Nephron (organoid): ENCODE results near the gene ZNF747.
A peak's percentile ranks its signal among the peaks of the same experiment; 100 is the strongest.

Experiments
- H3K27ac Mint-ChIP-seq, 3 experiments: 2 replicates each; pipeline ENCODE4 v1.8.0; 2020; ENCODE audit warnings: mixed read lengths in 3 of 3, mild to moderate bottlenecking in 2 of 3, moderate library complexity in 1 of 3
- H3K27me3 Mint-ChIP-seq: 2 replicates; pipeline ENCODE4 v1.8.0; 2021; ENCODE audit warnings: low read depth, mild to moderate bottlenecking, moderate library complexity, mixed read lengths
- H3K36me3 Mint-ChIP-seq: 2 replicates; pipeline ENCODE4 v1.8.0; 2020; ENCODE audit warnings: low read depth, mixed read lengths
- H3K4me1 Mint-ChIP-seq: 2 replicates; pipeline ENCODE4 v1.8.0; 2020; ENCODE audit warnings: mixed read lengths
- H3K4me3 Mint-ChIP-seq, 3 experiments: 2 replicates each; pipeline ENCODE4 v1.8.0; 2020; ENCODE audit warnings: mild to moderate bottlenecking in 3 of 3, mixed read lengths in 3 of 3, moderate library complexity in 2 of 3
- H3K9me3 Mint-ChIP-seq: 2 replicates; pipeline ENCODE4 v1.8.0; 2020; ENCODE audit warnings: mixed read lengths
- CTCF ChIP-seq, 3 experiments: fragments of 200-600 bp; sonication (generic); IDR thresholded peaks; one replicate each; pipeline ENCODE4 v1.5.0; 2021; ENCODE audit warnings: antibody characterized with exemption in 3 of 3; ENCODE audit not compliant: unreplicated experiment in 3 of 3

Gene ZNF747

DNA sequence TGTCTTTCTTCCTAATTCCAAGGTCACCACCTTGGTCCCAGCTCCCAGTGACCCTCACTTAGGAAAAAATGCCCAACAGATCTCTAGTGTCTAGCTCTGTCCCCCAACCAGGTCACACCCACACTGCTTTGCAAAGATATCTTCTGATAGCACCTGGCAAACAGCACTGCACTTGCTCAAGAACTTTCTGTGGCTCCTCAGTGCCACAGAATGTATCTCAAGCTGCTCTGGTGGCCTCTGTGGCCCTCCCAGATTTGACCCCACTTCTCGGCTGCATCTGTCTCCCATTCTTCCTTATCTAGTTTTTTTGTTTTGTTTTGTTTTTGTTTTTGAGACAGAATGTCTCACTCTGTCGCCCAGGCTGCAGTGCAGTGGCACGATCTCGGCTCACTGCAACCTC, 31.9 kb upstream of the ZNF747 start:
- H3K9me3 Mint-ChIP-seq: no peaks in the 10 kb centered on the region

GRCh38 chr16:30565984-30566383, 31.3 kb upstream of the ZNF747 start:
- Mint-ChIP-seq H3K36me3 (no peaks in the 10 kb centered on the region), H3K27ac (peak overlapping the region in 2 of 3 experiments; percentile 6 to 23), H3K9me3 (no peaks in the 10 kb centered on the region), H3K27me3 (peaks cover 5% of the 10 kb centered on the region), H3K4me1 (peaks cover 4% of the 10 kb centered on the region), H3K4me3 (no peak overlapping the region)
- no peak for TF ChIP-seq CTCF (IDR thresholded peaks at IDR 0.05; ENCODE audit: unreplicated experiment in 3 of 3)

More for the DNA sequence above, 31.9 kb upstream of the ZNF747 start:
- Mint-ChIP-seq H3K4me3 (peak overlapping the region in 1 of 3 experiments; percentile 11), H3K27ac (peak overlapping the region in 2 of 3 experiments; percentile 6 to 23), H3K27me3 (peaks cover 5% of the 10 kb centered on the region), H3K36me3 (no peaks in the 10 kb centered on the region), H3K4me1 (peaks cover 4% of the 10 kb centered on the region)
- TF ChIP-seq CTCF (IDR thresholded peaks at IDR 0.05; ENCODE audit: unreplicated experiment in 3 of 3): no peak

GRCh38 chr16:30565526-30565925, 30.9 kb upstream of the ZNF747 start:
- no peak for TF ChIP-seq CTCF (IDR thresholded peaks at IDR 0.05; ENCODE audit: unreplicated experiment in 3 of 3)
- Mint-ChIP-seq H3K36me3 (no peaks in the 10 kb centered on the region), H3K9me3 (no peaks in the 10 kb centered on the region), H3K4me3 (no peak overlapping the region), H3K4me1 (peaks cover 4% of the 10 kb centered on the region), H3K27ac (peak overlapping the region in 2 of 3 experiments; percentile 6 to 23), H3K27me3 (peaks cover 5% of the 10 kb centered on the region)

DNA sequence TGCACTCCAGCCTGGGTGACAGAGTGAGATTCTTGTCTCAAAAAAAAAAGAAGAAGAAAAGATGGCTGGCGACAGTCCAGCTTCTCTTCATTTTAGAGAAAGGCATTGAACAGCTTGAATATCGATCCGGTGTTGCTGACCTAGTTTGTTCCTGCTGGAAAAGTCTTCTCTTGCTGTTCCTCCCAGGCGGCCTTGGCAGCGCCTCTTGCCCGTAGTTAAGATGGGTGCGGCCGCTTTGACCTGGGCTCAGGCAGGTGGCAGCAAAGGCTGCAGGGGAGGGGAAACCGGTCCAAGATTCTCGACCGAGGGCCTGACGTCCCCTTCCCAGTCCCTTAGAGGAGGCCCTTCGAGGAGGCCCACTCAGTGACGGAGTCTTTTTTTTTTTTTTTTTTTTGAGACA, 27.4 kb upstream of the ZNF747 start:
- Mint-ChIP-seq H3K27ac (no peak overlapping the region), H3K27me3 (peaks cover 5% of the 10 kb centered on the region)
- no peak for TF ChIP-seq CTCF (IDR thresholded peaks at IDR 0.05; ENCODE audit: unreplicated experiment in 3 of 3)

GRCh38 chr16:30561089-30561816, 26.6 kb upstream of the ZNF747 start:
- H3K27ac Mint-ChIP-seq: peak overlapping the region; percentile 71 to 91 (median 90)
- H3K4me3 Mint-ChIP-seq: peak overlapping the region; percentile 22 to 71 (median 52)
- peaks cover 6% of the 10 kb centered on the region for H3K4me1 Mint-ChIP-seq
- H3K36me3 Mint-ChIP-seq: peaks cover 2% of the 10 kb centered on the region
- no peaks in the 10 kb centered on the region for H3K27me3 Mint-ChIP-seq
- H3K9me3 Mint-ChIP-seq: no peaks in the 10 kb centered on the region
- TF ChIP-seq CTCF (IDR thresholded peaks at IDR 0.05; ENCODE audit: unreplicated experiment in 3 of 3): no peak

More for the DNA sequence above, 27.4 kb upstream of the ZNF747 start:
- no peak overlapping the region for H3K4me3 Mint-ChIP-seq
- no peaks in the 10 kb centered on the region for H3K36me3 Mint-ChIP-seq
- peaks cover 4% of the 10 kb centered on the region for H3K4me1 Mint-ChIP-seq
- no peaks in the 10 kb centered on the region for H3K9me3 Mint-ChIP-seq

DNA sequence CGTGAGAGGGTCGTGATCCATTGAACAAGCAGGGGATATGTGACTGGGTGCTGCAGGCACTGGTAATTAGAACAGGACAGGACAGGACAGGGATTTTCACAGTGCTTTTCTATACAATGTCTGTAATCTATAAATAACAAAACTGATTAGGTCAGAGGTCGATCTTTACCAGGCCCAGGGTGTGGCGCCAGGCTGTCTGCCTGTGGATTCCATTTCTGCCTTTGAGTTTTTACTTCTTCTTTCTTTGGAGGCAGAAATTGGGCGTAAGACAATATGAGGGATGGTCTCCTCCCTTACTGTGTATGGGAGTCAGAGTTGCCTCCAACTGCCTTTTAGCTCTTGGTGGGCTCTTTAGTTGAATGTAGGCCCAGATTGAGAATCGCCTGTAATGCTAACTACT, 25.0 kb upstream of the ZNF747 start:
- Mint-ChIP-seq H3K36me3 (peaks cover 6% of the 10 kb centered on the region), H3K4me1 (peaks cover 10% of the 10 kb centered on the region), H3K27me3 (no peaks in the 10 kb centered on the region), H3K9me3 (no peaks in the 10 kb centered on the region), H3K27ac (peak overlapping the region; percentile 65 to 92 (median 74)), H3K4me3 (peak overlapping the region; percentile 62 to 74 (median 68))
- TF ChIP-seq CTCF (IDR thresholded peaks at IDR 0.05; ENCODE audit: unreplicated experiment in 3 of 3): no peak
